Measurements from ENCODE around the gene LRSAM1. TPM values are rescaled to one million over a fixed set of nuclear protein-coding genes. Genes with fewer than 3 reads are reported as not detected.

Gene LRSAM1
- total RNA-seq, 6 donors from 2014 or later, result 12.9 to 77.5 (median 25.4) TPM

- no peak overlapping the region for H3K4me3 ChIP-seq
- WGBS, 2 donors, result 87 to 92% methylated on average over 5 to 20 of the region's 20 CpGs
- peaks cover 17 to 86% (median 69%) of the 10 kb centered on the region in 4 donors for H3K36me3 ChIP-seq
- ATAC-seq (ENCODE audit: low FRiP score in 2 of 2) (no peak), DNase-seq (no peak)
- no peak for TF ChIP-seq CTCF (IDR thresholded peaks at IDR 0.05)
- TF ChIP-seq EP300 (IDR thresholded peaks at IDR 0.05), result no peak
- no peak for TF ChIP-seq POLR2A (IDR thresholded peaks at IDR 0.05)
- no peak for TF ChIP-seq POLR2AphosphoS5 (IDR thresholded peaks at IDR 0.05)
- H3K27ac ChIP-seq, result no peak overlapping the region
- H3K9me3 ChIP-seq, result no peaks in the 10 kb centered on the region
- H3K27me3 ChIP-seq, result no peaks in the 10 kb centered on the region
- peaks cover 0 to 4% (median 0%) of the 10 kb centered on the region in 4 donors for H3K4me1 ChIP-seq
Observed at GRCh38 chr9:127503379-127503921, 52.1 kb downstream of the LRSAM1 start.

GRCh38 chr9:127503947-127504886, 52.9 kb downstream of the LRSAM1 start:
- ATAC-seq (ENCODE audit: low FRiP score in 2 of 2) (peak; percentile 80 to 81), DNase-seq (peak; percentile 87 to 93)
- Histone ChIP-seq H3K9me3 (no peaks in the 10 kb centered on the region), H3K4me1 (peaks cover 0 to 4% (median 0%) of the 10 kb centered on the region in 4 donors), H3K27me3 (no peaks in the 10 kb centered on the region), H3K4me3 (no peak overlapping the region), H3K36me3 (peaks cover 21 to 89% (median 76%) of the 10 kb centered on the region in 4 donors), H3K27ac (peak overlapping the region in 3 of 4 donors; percentile 38 to 74 (median 47))
- no peak for TF ChIP-seq EP300 (IDR thresholded peaks at IDR 0.05)
- peak in 1 of 2 donors; percentile 6 for TF ChIP-seq POLR2AphosphoS5 (IDR thresholded peaks at IDR 0.05)
- TF ChIP-seq POLR2A (IDR thresholded peaks at IDR 0.05), result no peak
- TF ChIP-seq CTCF (IDR thresholded peaks at IDR 0.05), result peak; percentile 72 to 92 (median 90)
- WGBS, 2 donors, result 44 to 56% methylated on average over 15 to 20 of the region's 25 CpGs

- peaks cover 21 to 95% (median 80%) of the 10 kb centered on the region in 4 donors for H3K36me3 ChIP-seq
- no peak for ATAC-seq (ENCODE audit: low FRiP score in 2 of 2)
Observed at GRCh38 chr9:127504887-127505251, 53.6 kb downstream of the LRSAM1 start.

GRCh38 chr9:127505396-127506116, 54.2 kb downstream of the LRSAM1 start:
- peak in 1 of 2 donors; percentile 5 for ATAC-seq (ENCODE audit: low FRiP score in 2 of 2)
- H3K4me1 ChIP-seq, result peaks cover 0 to 5% (median 2%) of the 10 kb centered on the region in 4 donors
- H3K9me3 ChIP-seq, result no peaks in the 10 kb centered on the region
- H3K4me3 ChIP-seq, result no peak overlapping the region
- 78% methylated on average over 4 to 15 of the region's 16 CpGs for WGBS, 2 donors
- TF ChIP-seq CTCF (IDR thresholded peaks at IDR 0.05), result peak in 4 of 6 experiments; percentile 22 to 54 (median 39)
- no peak for TF ChIP-seq EP300 (IDR thresholded peaks at IDR 0.05)
- peaks cover 21 to 99% (median 84%) of the 10 kb centered on the region in 4 donors for H3K36me3 ChIP-seq
- H3K27ac ChIP-seq, result peak overlapping the region; percentile 24 to 74 (median 49)
- no peaks in the 10 kb centered on the region for H3K27me3 ChIP-seq
- DNase-seq, result peak in 1 of 2 donors; percentile 62

More at GRCh38 chr9:127504887-127505251, 53.6 kb downstream of the LRSAM1 start:
- WGBS, 2 donors, result 92 to 96% methylated on average over 8 of the region's 8 CpGs
- Histone ChIP-seq H3K4me3 (no peak overlapping the region), H3K27me3 (no peaks in the 10 kb centered on the region), H3K9me3 (no peaks in the 10 kb centered on the region), H3K27ac (peak overlapping the region in 3 of 4 donors; percentile 38 to 74 (median 47)), H3K4me1 (peaks cover 0 to 4% (median under 1%) of the 10 kb centered on the region in 4 donors)
- TF ChIP-seq EP300 (IDR thresholded peaks at IDR 0.05) (no peak), CTCF (IDR thresholded peaks at IDR 0.05) (no peak), POLR2AphosphoS5 (IDR thresholded peaks at IDR 0.05) (no peak), POLR2A (IDR thresholded peaks at IDR 0.05) (no peak)
- DNase-seq, result peak in 1 of 2 donors; percentile 63

Measured in upper lobe of left lung (tissue), 6 donors.